CD14-positive monocyte (primary cell): ENCODE data around the gene SYNE2. TPM values are rescaled to one million over a fixed set of nuclear protein-coding genes. Genes with fewer than 3 reads are reported as not detected.

ENCODE experiments used
- DNase-seq, 3 donors: peaks; one replicate each; pipeline ENCODE4 v3.0.0-alpha.2; 2011 to 2022
- H2AFZ ChIP-seq: 2 replicates; pipeline ENCODE4 v1.6.0; 2012; ENCODE audit warnings: mild to moderate bottlenecking, low read depth, low read length, inconsistent platforms; ENCODE audit not compliant: insufficient read depth, poor library complexity, severe bottlenecking
- H3K27ac ChIP-seq, 2 donors: 1 replicate in 1 of 2; 2 replicates in 1 of 2; pipeline ENCODE4 v1.5.1; 2012 to 2013; ENCODE audit warnings: low read length in 2 of 2, control low read depth in 1 of 2, inconsistent platforms in 1 of 2, low read depth in 1 of 2, mild to moderate bottlenecking in 1 of 2
- H3K27me3 ChIP-seq, 2 donors: one replicate each; pipeline versions ENCODE4 v1.6.0 to v1.6.1; 2011 to 2013; ENCODE audit warnings: low read length in 2 of 2; ENCODE audit not compliant: control insufficient read depth in 2 of 2, insufficient read depth in 2 of 2
- H3K36me3 ChIP-seq, 2 donors: replicated peaks in 1 of 2; 1 replicate in 1 of 2; 2 replicates in 1 of 2; pipeline versions ENCODE4 v1.5.1 to v1.6.1; 2012 to 2013; ENCODE audit warnings: low read length in 2 of 2, control low read depth in 1 of 2, inconsistent platforms in 1 of 2, mild to moderate bottlenecking in 1 of 2; ENCODE audit not compliant: insufficient read depth in 2 of 2, control insufficient read depth in 1 of 2
- H3K4me1 ChIP-seq, 2 donors: 1 replicate in 1 of 2; 2 replicates in 1 of 2; pipeline versions ENCODE4 v1.5.1 to v1.6.1; 2012 to 2013; ENCODE audit warnings: low read length in 2 of 2, control low read depth in 1 of 2, inconsistent platforms in 1 of 2, mild to moderate bottlenecking in 1 of 2, moderate library complexity in 1 of 2; ENCODE audit not compliant: insufficient read depth in 2 of 2, control insufficient read depth in 1 of 2
- H3K4me2 ChIP-seq: replicated peaks from 2 replicates; pipeline ENCODE3; 2012; ENCODE audit warnings: low read length, moderate library complexity, mild to moderate bottlenecking; ENCODE audit not compliant: poor library complexity, severe bottlenecking; ENCODE audit errors: extremely low read depth
- H3K4me3 ChIP-seq, 3 experiments: fragments of 200-600 bp in 1 of 3; sonication (generic) in 1 of 3; replicated peaks in 1 of 3; 1 replicate in 2 of 3; 2 replicates in 1 of 3; pipeline ENCODE4 v1.5.1; 2011 to 2013; ENCODE audit warnings: low read length in 3 of 3, mild to moderate bottlenecking in 3 of 3, control low read depth in 2 of 3, low read depth in 2 of 3, inconsistent platforms in 1 of 3, moderate library complexity in 1 of 3
- H3K79me2 ChIP-seq: 2 replicates; pipeline ENCODE4 v1.6.0; 2012; ENCODE audit warnings: mild to moderate bottlenecking, control low read depth, inconsistent platforms, low read length, moderate library complexity; ENCODE audit not compliant: insufficient read depth
- H3K9ac ChIP-seq: 2 replicates; pipeline ENCODE4 v1.6.0; 2017; ENCODE audit warnings: low read length, mild to moderate bottlenecking; ENCODE audit not compliant: insufficient read depth, poor library complexity, severe bottlenecking
- H3K9me3 ChIP-seq, 2 donors: replicated peaks in 1 of 2; 1 replicate in 1 of 2; 2 replicates in 1 of 2; pipeline versions ENCODE4 v1.5.1 to v1.6.1; 2012 to 2013; ENCODE audit warnings: low read length in 2 of 2, control low read depth in 1 of 2; ENCODE audit not compliant: control insufficient read depth in 1 of 2, insufficient read depth in 1 of 2
- H4K20me1 ChIP-seq: 2 replicates; pipeline ENCODE4 v1.6.0; 2012; ENCODE audit warnings: mild to moderate bottlenecking, low read length, control low read depth, moderate library complexity; ENCODE audit not compliant: insufficient read depth
- H3K27ac Mint-ChIP-seq, 7 donors: one replicate each; pipeline ENCODE4 v1.8.0; 2020; ENCODE audit warnings: mild to moderate bottlenecking in 7 of 7, mixed read lengths in 7 of 7, moderate library complexity in 6 of 7, inconsistent platforms in 2 of 7
- H3K27me3 Mint-ChIP-seq, 3 donors: one replicate each; pipeline ENCODE4 v1.8.0; 2021 to 2022; ENCODE audit warnings: low read depth in 3 of 3, mild to moderate bottlenecking in 3 of 3, mixed read lengths in 3 of 3, moderate library complexity in 3 of 3, inconsistent platforms in 1 of 3
- H3K36me3 Mint-ChIP-seq, 2 donors: one replicate each; pipeline ENCODE4 v1.8.0; 2020; ENCODE audit warnings: mixed read lengths in 2 of 2, inconsistent platforms in 1 of 2, mild to moderate bottlenecking in 1 of 2
- H3K4me1 Mint-ChIP-seq: one replicate; pipeline ENCODE4 v1.8.0; 2020; ENCODE audit warnings: mild to moderate bottlenecking, mixed read lengths
- H3K4me3 Mint-ChIP-seq, 2 donors: one replicate each; pipeline ENCODE4 v1.8.0; 2020; ENCODE audit warnings: mild to moderate bottlenecking in 2 of 2, mixed read lengths in 2 of 2, moderate library complexity in 1 of 2
- H3K9me3 Mint-ChIP-seq, 7 donors: one replicate each; pipeline ENCODE4 v1.8.0; 2020 to 2022; ENCODE audit warnings: mixed read lengths in 7 of 7, mild to moderate bottlenecking in 6 of 7, moderate library complexity in 6 of 7, inconsistent platforms in 2 of 7
- CTCF ChIP-seq: fragments of 200-600 bp; IDR thresholded peaks from one replicate; pipeline ENCODE4 v1.8.0; 2022; ENCODE audit warnings: antibody characterized with exemption, mild to moderate bottlenecking
- WGBS: methylation state at CpG from one replicate; pipeline ENCODE4 v1.1.5; 2013; ENCODE audit warnings: missing lambda C conversion rate; ENCODE audit not compliant: insufficient coverage; 5-methylcytosine and 5-hydroxymethylcytosine counted together
- intact Hi-C, 2 donors: fragments of 100-400 bp; cut with micrococcal nuclease; formaldehyde crosslinking; loops; one replicate each; pipeline versions ENCODE4 v1.15.0 to v1.15.1; 2023
- polyA plus RNA-seq, 3 donors: library from polyadenylated mRNA; depleted of rRNA in 1 of 3; unstranded in 2 of 3; stranded (reverse) in 1 of 3; fragments of 300-500 nt in 2 of 3; fragments of >200 nt in 1 of 3; fragmentation: Illumina TruSeq in 2 of 3; gene quantifications; 1 replicate in 2 of 3; 2 replicates in 1 of 3; pipeline ENCODE4 v1.2.3, GENCODE V29; 2012 to 2021

The SYNE2 gene
- polyA plus RNA-seq, 3 donors: 0.06 to 0.46 (median 0.44) TPM

DNA sequence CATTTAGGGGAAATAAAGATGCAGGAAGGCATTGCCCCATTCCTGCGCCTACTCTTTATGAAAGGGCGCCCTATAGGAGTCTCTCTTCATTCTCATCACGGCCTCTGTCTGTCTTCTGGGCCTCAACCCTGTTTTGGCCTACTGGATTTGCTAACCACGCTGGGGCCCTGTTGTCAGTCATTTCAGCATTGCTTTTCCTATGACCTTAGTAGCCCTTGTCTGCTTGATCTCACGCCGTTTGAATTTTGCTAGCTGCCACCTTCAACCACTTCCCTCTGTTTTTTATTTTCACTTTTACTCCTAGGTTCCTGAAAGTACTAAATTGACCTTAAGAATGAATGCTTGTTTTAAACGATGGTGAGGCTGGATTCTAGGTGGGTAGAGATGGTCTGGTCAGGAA, 139.0 kb downstream of the SYNE2 start:
- intact Hi-C loops: no loop called here

DNA sequence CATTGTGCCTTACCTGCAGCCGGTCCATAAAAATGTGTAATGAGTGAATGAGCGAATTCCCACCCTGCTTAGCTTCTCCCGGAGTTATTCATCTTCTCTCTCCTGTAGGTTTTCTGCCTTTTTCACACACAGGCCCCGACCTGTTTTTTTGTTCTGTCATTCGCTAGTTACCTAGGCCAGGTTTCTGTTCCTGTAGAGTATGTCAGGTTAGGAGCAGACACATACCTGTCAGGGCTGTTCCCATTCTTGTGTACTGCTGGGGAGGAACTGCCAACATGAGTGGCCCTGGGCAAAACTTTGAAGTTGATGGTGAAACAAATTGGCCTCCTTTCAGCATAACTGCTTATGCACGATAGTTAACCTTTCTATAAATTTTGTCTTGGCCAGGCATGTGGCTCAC, 140.1 kb downstream of the SYNE2 start:
- H3K4me2 ChIP-seq: no peak overlapping the region
- H3K4me1 ChIP-seq: no peaks in the 10 kb centered on the region
- Mint-ChIP-seq H3K4me1 (peaks cover 3% of the 10 kb centered on the region), H3K27me3 (peaks cover 0 to 10% (median 5%) of the 10 kb centered on the region in 3 donors), H3K9me3 (no peaks in the 10 kb centered on the region), H3K27ac (peak overlapping the region in 1 of 7 donors; percentile 57), H3K36me3 (no peaks in the 10 kb centered on the region), H3K4me3 (no peak overlapping the region)
- WGBS: no CpG with 5 or more reads among the region's 6 CpGs
- H3K27ac ChIP-seq: no peak overlapping the region
- no peak overlapping the region for H2AFZ ChIP-seq
- no peak overlapping the region for H3K4me3 ChIP-seq
- H3K79me2 ChIP-seq: no peaks in the 10 kb centered on the region
- no peaks in the 10 kb centered on the region for H3K27me3 ChIP-seq
- no peak overlapping the region for H3K9ac ChIP-seq
- H4K20me1 ChIP-seq: no peaks in the 10 kb centered on the region
- H3K36me3 ChIP-seq: no peaks in the 10 kb centered on the region
- no peak for DNase-seq
- intact Hi-C loops: no loop called here
- no peak for TF ChIP-seq CTCF
- no peaks in the 10 kb centered on the region for H3K9me3 ChIP-seq

More for the DNA sequence above, 139.0 kb downstream of the SYNE2 start:
- Histone ChIP-seq H3K9me3 (no peaks in the 10 kb centered on the region), H3K79me2 (no peaks in the 10 kb centered on the region), H3K27me3 (no peaks in the 10 kb centered on the region), H3K36me3 (no peaks in the 10 kb centered on the region), H3K4me1 (no peaks in the 10 kb centered on the region), H3K27ac (no peak overlapping the region), H3K4me2 (no peak overlapping the region), H3K4me3 (no peak overlapping the region), H4K20me1 (no peaks in the 10 kb centered on the region), H2AFZ (no peak overlapping the region), H3K9ac (no peak overlapping the region)
- DNase-seq: no peak
- H3K4me3 Mint-ChIP-seq: peak overlapping the region in 1 of 2 donors; percentile 56
- H3K27ac Mint-ChIP-seq: no peak overlapping the region
- 45% methylated on average over 4 of the region's 7 CpGs for WGBS
- H3K36me3 Mint-ChIP-seq: no peaks in the 10 kb centered on the region
- no peaks in the 10 kb centered on the region for H3K9me3 Mint-ChIP-seq
- TF ChIP-seq CTCF: no peak
- peaks cover 3% of the 10 kb centered on the region for H3K4me1 Mint-ChIP-seq
- peaks cover 1 to 12% (median 4%) of the 10 kb centered on the region in 3 donors for H3K27me3 Mint-ChIP-seq
